ENCODE results near the gene ATXN3L. TPM values are rescaled to one million over a fixed set of nuclear protein-coding genes. Genes with fewer than 3 reads are reported as not detected.

The ATXN3L gene
- polyA plus RNA-seq (2013, experiment 1 of 2), result not detected
- not detected for polyA plus RNA-seq (2013, experiment 2 of 2)

DNA sequence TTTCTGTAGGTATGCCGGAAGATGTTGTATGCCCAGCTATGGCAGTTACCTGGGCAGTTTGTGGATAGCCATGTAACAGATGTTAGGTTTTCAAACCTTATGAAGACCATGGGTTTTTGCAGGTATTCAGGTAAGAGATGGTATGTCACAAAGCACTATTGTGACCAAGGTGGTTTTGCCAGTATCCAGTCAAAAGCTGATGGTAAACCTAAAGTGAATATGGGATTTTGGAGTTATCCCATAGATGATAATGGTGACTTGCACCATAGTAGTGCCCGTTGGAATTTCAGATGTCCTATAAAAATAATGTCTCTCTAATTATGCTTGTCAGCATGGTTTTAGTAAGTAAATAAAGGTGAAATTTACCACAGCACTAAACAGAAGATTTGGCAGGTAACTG, at the start of gene ATXN3L:
ATXN3L (minus strand) TSS at position 101 of the 400 bp plus-strand sequence. CDS start 119 bp downstream, outside the sequence.
- Histone ChIP-seq H3K79me1 (ENCODE audit: low read depth, low read length) (no peaks in the 10 kb centered on the region), H4K8ac (ENCODE audit: low read depth, low read length) (no peak within 1 kb of the TSS), H3K9ac (ENCODE audit: low read depth, low read length, poor library complexity) (no peak within 1 kb of the TSS), H3K27ac (replicated peaks; ENCODE audit: low read length) (no peak within 1 kb of the TSS), H3K18ac (ENCODE audit: low read length) (no peak within 1 kb of the TSS), H3K23ac (ENCODE audit: low read depth, low read length, poor library complexity) (no peak within 1 kb of the TSS), H3K14ac (ENCODE audit: low read length) (no peak within 1 kb of the TSS), H3K4me1 (ENCODE audit: control insufficient read depth in 2 of 2, insufficient read depth in 1 of 2, low read depth in 1 of 2, low read length in 2 of 2) (no peaks in the 10 kb centered on the region), H3K4ac (ENCODE audit: low read length) (no peak within 1 kb of the TSS), H2AFZ (ENCODE audit: low read length) (no peak within 1 kb of the TSS), H2BK15ac (ENCODE audit: low read length) (no peak within 1 kb of the TSS), H2BK12ac (ENCODE audit: low read length) (no peak within 1 kb of the TSS), H2BK120ac (ENCODE audit: low read depth, low read length) (no peak within 1 kb of the TSS), H3K4me3 (ENCODE audit: low read length in 2 of 2) (no peak within 1 kb of the TSS), H3K9me3 (replicated peaks in 1 of 2; ENCODE audit: control insufficient read depth in 2 of 2, insufficient read depth in 1 of 2, low read depth in 1 of 2, low read length in 2 of 2) (no peaks in the 10 kb centered on the region), H4K91ac (ENCODE audit: low read depth, low read length, poor library complexity) (no peak within 1 kb of the TSS), H2BK5ac (ENCODE audit: low read length) (no peak within 1 kb of the TSS), H3K36me3 (replicated peaks in 1 of 2; ENCODE audit: control insufficient read depth in 2 of 2, insufficient read depth in 2 of 2, low read length in 2 of 2) (no peaks in the 10 kb centered on the region), H2AK5ac (ENCODE audit: low read depth, low read length) (no peak within 1 kb of the TSS), H3K27me3 (ENCODE audit: control insufficient read depth in 3 of 3, insufficient read depth in 3 of 3, low read depth in 1 of 3, low read length in 3 of 3) (no peaks in the 10 kb centered on the region), H3K4me2 (ENCODE audit: insufficient read depth, low read length, poor library complexity, severe bottlenecking) (no peak within 1 kb of the TSS)
- no CpG with 5 or more reads among the region's 2 CpGs for WGBS, 2 donors (ENCODE audit: extremely low coverage in 2 of 2, insufficient read length in 2 of 2, insufficient replicate concordance in 1 of 2)
- DNase-seq (ENCODE audit: low spot score), result no peak

DNA sequence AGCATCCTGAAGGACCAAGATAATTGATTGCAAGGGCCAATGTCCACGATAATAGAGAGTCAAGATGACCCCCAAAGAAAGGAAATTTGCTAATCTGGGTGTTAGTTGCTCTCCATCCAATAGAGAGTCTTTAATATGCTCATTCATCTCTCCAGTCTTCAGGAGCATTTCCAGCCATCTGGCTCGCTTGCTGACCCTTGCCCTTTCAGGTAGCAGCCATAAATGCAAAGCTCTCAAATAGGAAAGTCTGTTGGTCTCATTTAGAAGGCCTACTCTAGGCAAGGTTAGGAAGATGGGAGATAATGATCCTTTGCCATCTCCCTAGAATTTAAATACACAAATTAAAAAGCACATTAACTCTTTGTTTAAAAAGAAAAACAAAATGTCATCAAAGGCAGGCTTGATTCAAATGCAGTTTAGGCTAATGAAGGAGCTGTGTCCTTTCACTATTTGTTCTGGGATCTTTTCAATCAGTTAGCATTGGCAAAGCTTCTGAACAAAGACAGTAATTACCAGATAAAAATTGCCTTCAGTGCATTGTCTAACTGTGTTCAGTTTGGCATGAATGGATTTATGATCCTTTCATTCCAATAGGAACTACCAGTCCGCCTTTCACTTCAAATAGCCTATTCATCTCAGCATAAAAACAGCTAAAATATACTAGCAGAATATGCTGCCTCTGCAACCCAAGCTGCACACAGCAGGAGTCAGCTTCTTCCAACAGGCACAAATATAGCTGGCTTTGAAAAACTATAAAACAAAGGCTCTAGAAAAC, 49.6 kb upstream of the ATXN3L start:
- no peaks in the 10 kb centered on the region for H3K36me3 ChIP-seq (replicated peaks in 1 of 2; ENCODE audit: control insufficient read depth in 2 of 2, insufficient read depth in 2 of 2, low read length in 2 of 2)
- no peak overlapping the region for H2BK5ac ChIP-seq (ENCODE audit: low read length)
- no peaks in the 10 kb centered on the region for H3K27me3 ChIP-seq (ENCODE audit: control insufficient read depth in 3 of 3, insufficient read depth in 3 of 3, low read depth in 1 of 3, low read length in 3 of 3)
- no CpG with 5 or more reads among the region's 3 CpGs for WGBS, 2 donors (ENCODE audit: extremely low coverage in 2 of 2, insufficient read length in 2 of 2, insufficient replicate concordance in 1 of 2)
- no peaks in the 10 kb centered on the region for H3K9me3 ChIP-seq (replicated peaks in 1 of 2; ENCODE audit: control insufficient read depth in 2 of 2, insufficient read depth in 1 of 2, low read depth in 1 of 2, low read length in 2 of 2)
- no peak overlapping the region for H3K4me2 ChIP-seq (ENCODE audit: insufficient read depth, low read length, poor library complexity, severe bottlenecking)
- no peak overlapping the region for H2BK15ac ChIP-seq (ENCODE audit: low read length)
- no peak overlapping the region for H3K9ac ChIP-seq (ENCODE audit: low read depth, low read length, poor library complexity)
- no peaks in the 10 kb centered on the region for H3K79me1 ChIP-seq (ENCODE audit: low read depth, low read length)
- H2BK120ac ChIP-seq (ENCODE audit: low read depth, low read length), result no peak overlapping the region
- no peak overlapping the region for H2AK5ac ChIP-seq (ENCODE audit: low read depth, low read length)
- H3K23ac ChIP-seq (ENCODE audit: low read depth, low read length, poor library complexity), result no peak overlapping the region
- no peak overlapping the region for H3K4ac ChIP-seq (ENCODE audit: low read length)
- no peak overlapping the region for H2AFZ ChIP-seq (ENCODE audit: low read length)
- H3K4me1 ChIP-seq (ENCODE audit: control insufficient read depth in 2 of 2, insufficient read depth in 1 of 2, low read depth in 1 of 2, low read length in 2 of 2), result peaks cover 0 to 5% of the 10 kb centered on the region in 2 donors
- H4K8ac ChIP-seq (ENCODE audit: low read depth, low read length), result no peak overlapping the region
- no peak overlapping the region for H3K14ac ChIP-seq (ENCODE audit: low read length)
- DNase-seq (ENCODE audit: low spot score), result no peak
- no peak overlapping the region for H3K18ac ChIP-seq (ENCODE audit: low read length)
- no peak overlapping the region for H3K27ac ChIP-seq (replicated peaks; ENCODE audit: low read length)
- H4K91ac ChIP-seq (ENCODE audit: low read depth, low read length, poor library complexity), result no peak overlapping the region
- H3K4me3 ChIP-seq (ENCODE audit: low read length in 2 of 2), result no peak overlapping the region
- no peak overlapping the region for H2BK12ac ChIP-seq (ENCODE audit: low read length)

DNA sequence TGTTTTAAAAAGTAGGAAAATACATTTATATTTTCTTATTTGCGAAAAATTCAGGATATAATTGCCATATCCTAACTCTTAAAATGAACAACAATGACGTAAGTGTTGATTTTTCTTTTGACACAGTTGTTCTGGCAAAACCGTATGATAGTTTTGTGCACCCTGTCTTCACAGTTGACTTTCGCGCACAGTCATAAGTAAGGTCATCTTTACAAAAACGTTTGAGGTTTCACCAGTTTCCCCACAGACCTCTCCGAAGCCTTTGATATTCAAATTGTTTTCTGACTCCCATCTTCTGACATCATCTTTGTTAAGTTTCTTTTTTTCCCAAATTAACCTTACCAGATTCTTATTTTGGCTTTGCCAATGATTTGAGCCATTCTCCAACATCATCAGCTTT, 48.1 kb upstream of the ATXN3L start:
- Histone ChIP-seq H2BK12ac (ENCODE audit: low read length) (no peak overlapping the region), H3K27me3 (ENCODE audit: control insufficient read depth in 3 of 3, insufficient read depth in 3 of 3, low read depth in 1 of 3, low read length in 3 of 3) (no peaks in the 10 kb centered on the region), H2AFZ (ENCODE audit: low read length) (no peak overlapping the region), H2BK5ac (ENCODE audit: low read length) (no peak overlapping the region), H2BK120ac (ENCODE audit: low read depth, low read length) (no peak overlapping the region), H3K9me3 (replicated peaks in 1 of 2; ENCODE audit: control insufficient read depth in 2 of 2, insufficient read depth in 1 of 2, low read depth in 1 of 2, low read length in 2 of 2) (no peaks in the 10 kb centered on the region), H4K8ac (ENCODE audit: low read depth, low read length) (no peak overlapping the region), H3K27ac (replicated peaks; ENCODE audit: low read length) (no peak overlapping the region), H3K18ac (ENCODE audit: low read length) (no peak overlapping the region), H4K91ac (ENCODE audit: low read depth, low read length, poor library complexity) (no peak overlapping the region), H3K36me3 (replicated peaks in 1 of 2; ENCODE audit: control insufficient read depth in 2 of 2, insufficient read depth in 2 of 2, low read length in 2 of 2) (no peaks in the 10 kb centered on the region), H3K4ac (ENCODE audit: low read length) (no peak overlapping the region), H3K23ac (ENCODE audit: low read depth, low read length, poor library complexity) (no peak overlapping the region), H3K9ac (ENCODE audit: low read depth, low read length, poor library complexity) (no peak overlapping the region), H2BK15ac (ENCODE audit: low read length) (no peak overlapping the region), H3K79me1 (ENCODE audit: low read depth, low read length) (no peaks in the 10 kb centered on the region), H3K4me3 (ENCODE audit: low read length in 2 of 2) (no peak overlapping the region), H3K4me2 (ENCODE audit: insufficient read depth, low read length, poor library complexity, severe bottlenecking) (no peak overlapping the region), H3K14ac (ENCODE audit: low read length) (no peak overlapping the region), H3K4me1 (ENCODE audit: control insufficient read depth in 2 of 2, insufficient read depth in 1 of 2, low read depth in 1 of 2, low read length in 2 of 2) (peaks cover 0 to 5% of the 10 kb centered on the region in 2 donors), H2AK5ac (ENCODE audit: low read depth, low read length) (no peak overlapping the region)
- DNase-seq (ENCODE audit: low spot score), result no peak
- no CpG with 5 or more reads among the region's 7 CpGs for WGBS, 2 donors (ENCODE audit: extremely low coverage in 2 of 2, insufficient read length in 2 of 2, insufficient replicate concordance in 1 of 2)

DNA sequence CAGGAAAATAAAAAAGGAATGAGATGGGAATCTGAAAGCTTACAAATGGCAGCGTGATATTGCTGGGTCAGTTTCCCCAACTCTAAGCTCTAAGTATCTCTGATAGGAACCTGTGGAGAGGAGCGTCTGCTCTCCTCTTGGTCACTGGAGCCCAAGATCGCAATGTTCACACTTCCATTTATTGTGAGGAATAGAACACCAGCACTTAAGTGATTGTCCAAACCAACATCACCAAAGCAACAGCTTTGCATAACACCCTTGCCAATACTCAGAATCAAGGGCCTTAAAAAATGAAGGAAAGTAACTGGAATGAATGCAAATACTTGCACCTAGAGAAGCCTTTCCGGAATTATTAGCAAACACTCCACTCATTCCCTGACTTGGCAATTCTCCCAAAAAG, 46.8 kb upstream of the ATXN3L start:
- no peaks in the 10 kb centered on the region for H3K79me1 ChIP-seq (ENCODE audit: low read depth, low read length)
- no peak overlapping the region for H3K4me3 ChIP-seq (ENCODE audit: low read length in 2 of 2)
- H4K8ac ChIP-seq (ENCODE audit: low read depth, low read length), result no peak overlapping the region
- no peak overlapping the region for H3K18ac ChIP-seq (ENCODE audit: low read length)
- no peak overlapping the region for H3K23ac ChIP-seq (ENCODE audit: low read depth, low read length, poor library complexity)
- WGBS, 2 donors (ENCODE audit: extremely low coverage in 2 of 2, insufficient read length in 2 of 2, insufficient replicate concordance in 1 of 2), result no CpG with 5 or more reads among the region's 4 CpGs
- H3K4me2 ChIP-seq (ENCODE audit: insufficient read depth, low read length, poor library complexity, severe bottlenecking), result no peak overlapping the region
- H3K4me1 ChIP-seq (ENCODE audit: control insufficient read depth in 2 of 2, insufficient read depth in 1 of 2, low read depth in 1 of 2, low read length in 2 of 2), result peaks cover 0 to 5% of the 10 kb centered on the region in 2 donors
- no peak overlapping the region for H4K91ac ChIP-seq (ENCODE audit: low read depth, low read length, poor library complexity)
- no peaks in the 10 kb centered on the region for H3K9me3 ChIP-seq (replicated peaks in 1 of 2; ENCODE audit: control insufficient read depth in 2 of 2, insufficient read depth in 1 of 2, low read depth in 1 of 2, low read length in 2 of 2)
- H2BK12ac ChIP-seq (ENCODE audit: low read length), result no peak overlapping the region
- H2AK5ac ChIP-seq (ENCODE audit: low read depth, low read length), result no peak overlapping the region
- no peak overlapping the region for H3K4ac ChIP-seq (ENCODE audit: low read length)
- DNase-seq (ENCODE audit: low spot score), result no peak
- H2AFZ ChIP-seq (ENCODE audit: low read length), result no peak overlapping the region
- no peak overlapping the region for H2BK120ac ChIP-seq (ENCODE audit: low read depth, low read length)
- no peak overlapping the region for H3K9ac ChIP-seq (ENCODE audit: low read depth, low read length, poor library complexity)
- no peak overlapping the region for H3K27ac ChIP-seq (replicated peaks; ENCODE audit: low read length)
- no peak overlapping the region for H2BK5ac ChIP-seq (ENCODE audit: low read length)
- H3K27me3 ChIP-seq (ENCODE audit: control insufficient read depth in 3 of 3, insufficient read depth in 3 of 3, low read depth in 1 of 3, low read length in 3 of 3), result no peaks in the 10 kb centered on the region
- no peaks in the 10 kb centered on the region for H3K36me3 ChIP-seq (replicated peaks in 1 of 2; ENCODE audit: control insufficient read depth in 2 of 2, insufficient read depth in 2 of 2, low read length in 2 of 2)
- no peak overlapping the region for H2BK15ac ChIP-seq (ENCODE audit: low read length)
- H3K14ac ChIP-seq (ENCODE audit: low read length), result no peak overlapping the region

Measured in neuronal stem cell (in vitro differentiated cells).